K562 (cell line): ENCODE results near the gene PDCD11. TPM values are rescaled to one million over a fixed set of nuclear protein-coding genes. Genes with fewer than 3 reads are reported as not detected.
A peak's percentile ranks its signal among the peaks of the same experiment; 100 is the strongest.

Source experiments
- ATAC-seq: fragments of 200-7000 bp; cut with Tn5 transposase; 3 replicates; pipeline ENCODE4 v1.9.1; 2020; ENCODE audit warnings: moderate library complexity
- BruUV-seq: library from RNA; stranded (reverse); fragments of 400-500 nt; replicated peaks from 2 replicates; lab custom pipeline; 2021; lab: Mats Ljungman, UMichigan
- CTCF ChIA-PET: fragments of 300-600 bp; formaldehyde crosslinking; extraction: SDS; loops from one replicate; lab custom pipeline; 2021; ENCODE audit warnings: low intra/inter-chr PET ratio; lab: Yijun Ruan, JAX
- POLR2A ChIA-PET: fragments of 300-600, 350-650 bp; sonication (Branson Sonifier 250); formaldehyde crosslinking; extraction: SDS; loops from one replicate; lab custom pipeline; 2021; ENCODE audit warnings: antibody characterized with exemption, inconsistent platforms; lab: Yijun Ruan, JAX
- DNase-seq, 4 experiments: peaks; one replicate each; pipeline versions ENCODE4 v3.0.0 to v3.0.0-alpha.2; 2011 to 2018; ENCODE audit warnings: low spot score in 3 of 4, mixed read lengths in 3 of 4; ENCODE audit errors: extremely low read depth in 1 of 4
- FAIRE-seq: peaks from 2 replicates; lab custom pipeline; 2011; peaks lifted over from hg19 to GRCh38; lab: Jason Lieb, UNC
- H2AFZ ChIP-seq: 2 replicates; pipeline ENCODE4 v1.6.0; 2011; ENCODE audit warnings: low read depth, low read length, control low read depth, inconsistent platforms
- H3K27ac ChIP-seq: fragments of 200-600 bp; 3 replicates; pipeline ENCODE4 v1.8.0; 2011; ENCODE audit warnings: low read depth, mild to moderate bottlenecking, control low read depth, inconsistent platforms, low read length, moderate library complexity, mixed read lengths; ENCODE audit errors: extremely low read depth
- H3K27me3 ChIP-seq, 2 experiments: fragments of 300-600 bp in 1 of 2; 2 replicates in 1 of 2; 3 replicates in 1 of 2; pipeline versions ENCODE4 v1.6.0 to v1.8.0; 2011; ENCODE audit warnings: inconsistent platforms in 2 of 2, low read length in 2 of 2, mild to moderate bottlenecking in 1 of 2, mixed read lengths in 1 of 2, moderate library complexity in 1 of 2; ENCODE audit not compliant: control insufficient read depth in 2 of 2, insufficient read depth in 2 of 2
- H3K36me3 ChIP-seq: fragments of 300-600 bp; 3 replicates; pipeline ENCODE4 v1.8.0; 2011; ENCODE audit warnings: mild to moderate bottlenecking, low read length, inconsistent platforms; ENCODE audit not compliant: control insufficient read depth, insufficient read depth
- H3K4me1 ChIP-seq, 2 experiments: fragments of 200-600 bp in 1 of 2; replicated peaks in 1 of 2; 2 replicates in 1 of 2; 3 replicates in 1 of 2; pipeline versions ENCODE4 v1.5.1 to v1.8.0; 2011; ENCODE audit warnings: inconsistent platforms in 2 of 2, low read length in 2 of 2, mild to moderate bottlenecking in 1 of 2, mixed read lengths in 1 of 2, moderate library complexity in 1 of 2; ENCODE audit not compliant: control insufficient read depth in 2 of 2, insufficient read depth in 2 of 2
- H3K4me2 ChIP-seq: 2 replicates; pipeline ENCODE4 v1.6.1; 2011; ENCODE audit warnings: low read length, control low read depth, inconsistent platforms, mixed read lengths; ENCODE audit not compliant: insufficient read depth
- H3K4me3 ChIP-seq: fragments of 200-600 bp; sonication (generic), shearing (Covaris generic); 2 replicates; pipeline ENCODE4 v1.5.1; 2016; ENCODE audit warnings: control low read depth, inconsistent platforms
- H3K79me2 ChIP-seq: fragments of 200-600 bp; 3 replicates; pipeline ENCODE4 v1.8.0; 2011; ENCODE audit warnings: low read length, inconsistent platforms; ENCODE audit not compliant: control insufficient read depth, insufficient read depth
- H3K9ac ChIP-seq, 2 experiments: 2 replicates each; pipeline versions ENCODE4 v1.6.0 to v1.6.1; 2011; ENCODE audit warnings: low read depth in 2 of 2, low read length in 2 of 2, control low read depth in 1 of 2, inconsistent platforms in 1 of 2, mild to moderate bottlenecking in 1 of 2, mixed read lengths in 1 of 2; ENCODE audit not compliant: insufficient read depth in 1 of 2
- H3K9me1 ChIP-seq: one replicate; pipeline ENCODE4 v1.6.0; 2011; ENCODE audit warnings: inconsistent platforms, mild to moderate bottlenecking, low read length, moderate library complexity; ENCODE audit not compliant: control insufficient read depth, insufficient read depth
- H3K9me3 ChIP-seq: replicated peaks from 2 replicates; pipeline ENCODE4 v1.5.1; 2011; ENCODE audit warnings: low read depth, low read length, inconsistent platforms; ENCODE audit not compliant: control insufficient read depth, insufficient read depth
- H4K20me1 ChIP-seq: replicated peaks from 2 replicates; pipeline ENCODE4 v1.6.1; 2011; ENCODE audit warnings: low read length, inconsistent platforms, mixed read lengths; ENCODE audit not compliant: control insufficient read depth, insufficient read depth
- GTF2A2 ChIP-seq: IDR thresholded peaks from 2 replicates; pipeline ENCODE4 v1.6.1; 2016; ENCODE audit warnings: mild to moderate bottlenecking, missing genetic modification characterization, missing compliant biosample characterization
- MEIS2 ChIP-seq: fragments of 450-650 bp; IDR thresholded peaks from 2 replicates; pipeline ENCODE4 v1.6.1; 2014; ENCODE audit warnings: mild to moderate bottlenecking; ENCODE audit not compliant: partially characterized antibody
- NFIX ChIP-seq: fragments of 250-450 bp; sonication (Bioruptor Pico); IDR thresholded peaks from 2 replicates; pipeline ENCODE4 v1.4.0; 2020; ENCODE audit warnings: low read depth, mild to moderate bottlenecking, moderate library complexity
- PRDM10 ChIP-seq: fragments of 450-650 bp; IDR thresholded peaks from 2 replicates; pipeline ENCODE4 v1.6.1; 2018; ENCODE audit not compliant: partially characterized antibody
- RBM39 ChIP-seq: fragments of 200-400 bp; formaldehyde crosslinking; optimal IDR thresholded peaks from 2 replicates; pipeline ENCODE3; 2018; ENCODE audit warnings: low read depth, low read length
- SIN3A ChIP-seq, 2 experiments: fragments of 150-350 bp in 1 of 2; IDR thresholded peaks; 2 replicates each; pipeline ENCODE4 v1.6.1; 2011 to 2016; ENCODE audit warnings: borderline replicate concordance in 2 of 2, low read depth in 2 of 2, low read length in 2 of 2, mild to moderate bottlenecking in 2 of 2, moderate library complexity in 2 of 2; ENCODE audit not compliant: control insufficient read depth in 1 of 2
- ZNF121 ChIP-seq: sonication (generic); formaldehyde crosslinking; conservative IDR thresholded peaks from 2 replicates; pipeline ENCODE4 v1.8.0; 2022; ENCODE audit warnings: missing genetic modification reagents
- ZNF347 ChIP-seq: fragments of 450-650 bp; formaldehyde crosslinking; IDR thresholded peaks from 2 replicates; pipeline ENCODE4 v1.4.0; 2020; ENCODE audit warnings: low read depth, mild to moderate bottlenecking, moderate library complexity
- WGBS: fragments of 100-300 bp; shearing (Covaris generic); methylation state at CpG from one replicate; pipeline ENCODE4 v1.1.6; 2016; ENCODE audit warnings: low coverage, mixed read lengths; ENCODE audit not compliant: insufficient coverage; ENCODE audit errors: missing lambda C conversion rate; 5-methylcytosine and 5-hydroxymethylcytosine counted together
- in situ Hi-C: fragments of 300-500 bp; cut with MboI; formaldehyde crosslinking; loops from 4 replicates; pipeline ENCODE4 v1.15.0; 2018; ENCODE audit warnings: inconsistent platforms, mixed read lengths
- intact Hi-C: fragments of 100-400 bp; cut with micrococcal nuclease; formaldehyde crosslinking; loops from 2 replicates; pipeline ENCODE4 v1.14.2; 2022
- polyA plus RNA-seq, 8 experiments: library from polyadenylated mRNA; depleted of rRNA in 4 of 8; stranded (reverse) in 5 of 8; unstranded in 3 of 8; fragments of >200 nt; fragmentation: Nextera tagmentation in 2 of 8; fragmentation: Illumina TruSeq in 1 of 8; extraction: Ambion mirVana in 2 of 8; extraction: Trizol in 1 of 8; gene quantifications; 2 replicates each; pipeline versions ENCODE4 v1.2.1 to v1.2.3, GENCODE V29; 2011 to 2014; ENCODE audit warnings: inconsistent platforms in 1 of 8, missing spikeins in 1 of 8
- total RNA-seq, 7 experiments: library from RNA; depleted of rRNA in 6 of 7; stranded (reverse); fragments of >200 nt in 6 of 7; fragmentation: Illumina TruSeq in 2 of 7; extraction: Trizol in 2 of 7; gene quantifications; 2 replicates each; pipeline versions ENCODE4 v1.2.1 to v1.2.3, GENCODE V29; 2011 to 2021; ENCODE audit warnings: low replicate concordance in 1 of 7

The PDCD11 gene
- total and polyA plus RNA-seq, 9 of the 15 experiments (the other 6 are each of a cell fraction or from before 2014, with no cell fraction given), result 14.8 to 73.8 (median 50.0) TPM

GRCh38 chr10:103465411-103466179 lies 69.2 kb downstream of the PDCD11 start:
- CTCF ChIA-PET, result no interaction called here
- no peaks in the 10 kb centered on the region; a peak in 1 of 5 replicates for H3K4me1 ChIP-seq
- WGBS, result 18% methylated on average over 12 of the region's 14 CpGs
- no peak overlapping the region for H3K27ac ChIP-seq
- H3K4me3 ChIP-seq, result no peak overlapping the region
- H4K20me1 ChIP-seq, result no peaks in the 10 kb centered on the region
- POLR2A ChIA-PET, result interaction anchor here (0.5 kb wide), 1 partner anchor 37 kb away, joined by 3 read pairs; no protein-coding TSS in a partner anchor
- no peaks in the 10 kb centered on the region for H3K9me1 ChIP-seq
- ATAC-seq (no peak), DNase-seq (no peak)
- BruUV-seq, result no TSS peak
- H3K79me2 ChIP-seq, result no peaks in the 10 kb centered on the region
- TF ChIP-seq ZNF121 (peak; percentile 30; the same call in 1 of the 2 replicates), GTF2A2 (tag) (no peak)
- TF ChIP-seq, all 486 proteins: peak for 1
- H2AFZ ChIP-seq, result no peak overlapping the region
- no peaks in the 10 kb centered on the region for H3K9me3 ChIP-seq
- no peaks in the 10 kb centered on the region for H3K36me3 ChIP-seq
- FAIRE-seq, result no peak
- no peak overlapping the region for H3K4me2 ChIP-seq
- in situ Hi-C loops (no loop called here), intact Hi-C loops (no loop called here)
- H3K27me3 ChIP-seq, result peaks cover 0 to 16% of the 10 kb centered on the region in 2 experiments; a peak in 3 of 5 replicates
- no peak overlapping the region for H3K9ac ChIP-seq

- BruUV-seq, result no TSS peak
- no peaks in the 10 kb centered on the region for H3K36me3 ChIP-seq
- FAIRE-seq (no peak), ATAC-seq (no peak), DNase-seq (no peak)
- no peak overlapping the region for H3K27ac ChIP-seq
- H3K9ac ChIP-seq, result no peak overlapping the region
- no peaks in the 10 kb centered on the region; the same call in 1 of the 2 replicates for H4K20me1 ChIP-seq
- in situ Hi-C loops (no loop called here), intact Hi-C loops (no loop called here)
- H3K27me3 ChIP-seq, result peaks cover 0 to 16% of the 10 kb centered on the region in 2 experiments; a peak in 3 of 5 replicates
- H2AFZ ChIP-seq, result no peak overlapping the region
- H3K9me3 ChIP-seq, result no peaks in the 10 kb centered on the region
- H3K9me1 ChIP-seq, result no peaks in the 10 kb centered on the region
- ChIA-PET CTCF (no interaction called here), POLR2A (no interaction called here)
- H3K4me1 ChIP-seq, result peaks cover 0 to 8% of the 10 kb centered on the region in 2 experiments; a peak in 2 of 5 replicates
- H3K4me3 ChIP-seq, result no peak overlapping the region
- 17% methylated on average over 3 of the region's 3 CpGs for WGBS
- no peaks in the 10 kb centered on the region for H3K79me2 ChIP-seq
- no peak overlapping the region for H3K4me2 ChIP-seq
- TF ChIP-seq MEIS2, result no peak
- no peak for TF ChIP-seq RBM39
- no peak for TF ChIP-seq NFIX
- no peak for TF ChIP-seq PRDM10
- no peak for TF ChIP-seq SIN3A (IDR thresholded peaks at IDR 0.05; ENCODE audit: borderline replicate concordance in 2 of 2, control insufficient read depth in 1 of 2, low read depth in 2 of 2, low read length in 2 of 2)
- TF ChIP-seq ZNF347, result no peak
These were observed 70.3 kb downstream of the PDCD11 start for GRCh38 chr10:103466734-103467133.
